Measurements from ENCODE around the gene DLST.
A peak's percentile ranks its signal among the peaks of the same experiment; 100 is the strongest.

Gene DLST

GRCh38 chr14:74843653-74844052 lies 38.1 kb upstream of the DLST start:
- Histone ChIP-seq H4K8ac (ENCODE audit: low read depth, low read length) (no peak overlapping the region), H3K23ac (ENCODE audit: low read length) (no peak overlapping the region), H3K36me3 (ENCODE audit: control insufficient read depth in 1 of 2, insufficient read depth in 2 of 2, low read length in 2 of 2) (peaks cover 0 to 4% of the 10 kb centered on the region in 2 experiments), H3K4me3 (ENCODE audit: low read depth, low read length) (no peak overlapping the region), H3K4me2 (ENCODE audit: low read length) (no peak overlapping the region), H3K14ac (ENCODE audit: low read length) (no peak overlapping the region), H2AFZ (ENCODE audit: insufficient read depth, low read length, poor library complexity) (no peak overlapping the region), H3K27ac (ENCODE audit: low read depth, low read length) (no peak overlapping the region), H3K79me1 (ENCODE audit: low read length) (no peaks in the 10 kb centered on the region), H2AK5ac (ENCODE audit: low read length) (no peak overlapping the region), H2BK120ac (ENCODE audit: insufficient read depth, low read length, poor library complexity) (no peak overlapping the region), H3K27me3 (ENCODE audit: insufficient read depth, low read length) (no peaks in the 10 kb centered on the region), H2BK12ac (ENCODE audit: low read length) (no peak overlapping the region), H3K4ac (ENCODE audit: low read depth, low read length) (no peak overlapping the region), H2BK5ac (ENCODE audit: low read depth, low read length, poor library complexity) (no peak overlapping the region), H3K4me1 (ENCODE audit: control insufficient read depth in 1 of 2, insufficient read depth in 2 of 2, low read length in 2 of 2) (no peaks in the 10 kb centered on the region), H3K18ac (ENCODE audit: low read length) (no peak overlapping the region), H3K9me3 (ENCODE audit: insufficient read depth, low read depth, low read length) (no peaks in the 10 kb centered on the region), H3K9ac (ENCODE audit: low read length) (no peak overlapping the region), H4K12ac (ENCODE audit: low read depth, low read length) (no peak overlapping the region), H3K79me2 (ENCODE audit: control insufficient read depth, insufficient read depth, low read length, poor library complexity) (no peaks in the 10 kb centered on the region), H4K91ac (ENCODE audit: low read depth, low read length) (no peak overlapping the region)
- DNase-seq, result peak in 1 of 2 donors; percentile 32

DNA sequence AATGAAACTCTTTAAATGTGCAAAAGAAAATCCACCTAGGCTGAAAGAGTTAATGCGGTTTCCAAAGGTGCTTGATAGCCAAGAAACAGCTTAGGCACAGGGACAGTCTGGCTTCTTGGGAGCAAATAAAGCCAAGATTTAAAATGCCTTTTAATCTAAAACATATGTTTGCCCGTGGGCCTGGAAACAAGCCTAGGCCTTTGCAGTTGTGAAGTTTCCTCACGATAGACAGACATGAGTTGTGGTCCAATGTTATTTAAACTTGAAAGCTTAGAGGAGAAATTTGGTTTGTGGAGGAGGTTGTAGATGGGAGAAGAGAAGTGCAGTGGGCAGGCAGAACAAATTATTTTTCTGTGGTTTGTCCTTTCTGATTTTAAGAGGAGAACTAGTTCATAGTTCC lies 35.5 kb upstream of the DLST start:
- DNase-seq, result no peak
- Histone ChIP-seq H4K91ac (ENCODE audit: low read depth, low read length) (no peak overlapping the region), H3K18ac (ENCODE audit: low read length) (no peak overlapping the region), H3K36me3 (ENCODE audit: control insufficient read depth in 1 of 2, insufficient read depth in 2 of 2, low read length in 2 of 2) (no peaks in the 10 kb centered on the region), H3K79me1 (ENCODE audit: low read length) (no peaks in the 10 kb centered on the region), H2AFZ (ENCODE audit: insufficient read depth, low read length, poor library complexity) (no peak overlapping the region), H3K4me3 (ENCODE audit: low read depth, low read length) (no peak overlapping the region), H3K9ac (ENCODE audit: low read length) (no peak overlapping the region), H3K9me3 (ENCODE audit: insufficient read depth, low read depth, low read length) (no peaks in the 10 kb centered on the region), H2AK5ac (ENCODE audit: low read length) (no peak overlapping the region), H4K12ac (ENCODE audit: low read depth, low read length) (no peak overlapping the region), H3K79me2 (ENCODE audit: control insufficient read depth, insufficient read depth, low read length, poor library complexity) (no peaks in the 10 kb centered on the region), H4K8ac (ENCODE audit: low read depth, low read length) (no peak overlapping the region), H3K27me3 (ENCODE audit: insufficient read depth, low read length) (no peaks in the 10 kb centered on the region), H2BK120ac (ENCODE audit: insufficient read depth, low read length, poor library complexity) (no peak overlapping the region), H3K4me2 (ENCODE audit: low read length) (no peak overlapping the region), H3K23ac (ENCODE audit: low read length) (no peak overlapping the region), H2BK12ac (ENCODE audit: low read length) (no peak overlapping the region), H3K4ac (ENCODE audit: low read depth, low read length) (no peak overlapping the region), H3K27ac (ENCODE audit: low read depth, low read length) (no peak overlapping the region), H3K14ac (ENCODE audit: low read length) (no peak overlapping the region), H2BK5ac (ENCODE audit: low read depth, low read length, poor library complexity) (no peak overlapping the region), H3K4me1 (ENCODE audit: control insufficient read depth in 1 of 2, insufficient read depth in 2 of 2, low read length in 2 of 2) (peaks cover 0 to 2% of the 10 kb centered on the region in 2 experiments)
- no CpG with 5 or more reads among the region's 3 CpGs for WGBS (ENCODE audit: extremely low coverage, insufficient coverage, insufficient read length)

GRCh38 chr14:74846968-74847665 lies 34.6 kb upstream of the DLST start:
- WGBS (ENCODE audit: extremely low coverage, insufficient coverage, insufficient read length), result no CpG with 5 or more reads among the region's 1 CpG
- peak in 1 of 2 donors; percentile 23 for DNase-seq
- Histone ChIP-seq H3K4me1 (ENCODE audit: control insufficient read depth in 1 of 2, insufficient read depth in 2 of 2, low read length in 2 of 2) (peaks cover 0 to 2% of the 10 kb centered on the region in 2 experiments), H3K18ac (ENCODE audit: low read length) (no peak overlapping the region), H4K8ac (ENCODE audit: low read depth, low read length) (no peak overlapping the region), H3K27ac (ENCODE audit: low read depth, low read length) (no peak overlapping the region), H2BK12ac (ENCODE audit: low read length) (no peak overlapping the region), H3K4ac (ENCODE audit: low read depth, low read length) (no peak overlapping the region), H3K36me3 (ENCODE audit: control insufficient read depth in 1 of 2, insufficient read depth in 2 of 2, low read length in 2 of 2) (no peaks in the 10 kb centered on the region), H3K9ac (ENCODE audit: low read length) (no peak overlapping the region), H2AK5ac (ENCODE audit: low read length) (no peak overlapping the region), H3K14ac (ENCODE audit: low read length) (no peak overlapping the region), H2BK5ac (ENCODE audit: low read depth, low read length, poor library complexity) (no peak overlapping the region), H4K12ac (ENCODE audit: low read depth, low read length) (no peak overlapping the region), H3K23ac (ENCODE audit: low read length) (no peak overlapping the region), H2BK120ac (ENCODE audit: insufficient read depth, low read length, poor library complexity) (no peak overlapping the region), H3K27me3 (ENCODE audit: insufficient read depth, low read length) (no peaks in the 10 kb centered on the region), H2AFZ (ENCODE audit: insufficient read depth, low read length, poor library complexity) (no peak overlapping the region), H3K4me3 (ENCODE audit: low read depth, low read length) (no peak overlapping the region), H3K79me1 (ENCODE audit: low read length) (no peaks in the 10 kb centered on the region), H3K4me2 (ENCODE audit: low read length) (no peak overlapping the region), H3K9me3 (ENCODE audit: insufficient read depth, low read depth, low read length) (no peaks in the 10 kb centered on the region), H4K91ac (ENCODE audit: low read depth, low read length) (no peak overlapping the region), H3K79me2 (ENCODE audit: control insufficient read depth, insufficient read depth, low read length, poor library complexity) (no peaks in the 10 kb centered on the region)

GRCh38 chr14:74848768-74849167 lies 32.9 kb upstream of the DLST start:
- H2AK5ac ChIP-seq (ENCODE audit: low read length), result no peak overlapping the region

More at GRCh38 chr14:74848768-74849167, 32.9 kb upstream of the DLST start:
- Histone ChIP-seq H3K79me1 (ENCODE audit: low read length) (no peaks in the 10 kb centered on the region), H3K14ac (ENCODE audit: low read length) (no peak overlapping the region), H3K23ac (ENCODE audit: low read length) (no peak overlapping the region), H2AFZ (ENCODE audit: insufficient read depth, low read length, poor library complexity) (no peak overlapping the region), H3K4me2 (ENCODE audit: low read length) (no peak overlapping the region), H3K18ac (ENCODE audit: low read length) (no peak overlapping the region), H3K27ac (ENCODE audit: low read depth, low read length) (no peak overlapping the region), H3K4me1 (ENCODE audit: control insufficient read depth in 1 of 2, insufficient read depth in 2 of 2, low read length in 2 of 2) (peaks cover 0 to 4% of the 10 kb centered on the region in 2 experiments), H3K79me2 (ENCODE audit: control insufficient read depth, insufficient read depth, low read length, poor library complexity) (no peaks in the 10 kb centered on the region), H2BK12ac (ENCODE audit: low read length) (no peak overlapping the region), H3K9ac (ENCODE audit: low read length) (no peak overlapping the region), H3K4ac (ENCODE audit: low read depth, low read length) (no peak overlapping the region), H2BK5ac (ENCODE audit: low read depth, low read length, poor library complexity) (no peak overlapping the region), H3K27me3 (ENCODE audit: insufficient read depth, low read length) (no peaks in the 10 kb centered on the region), H2BK120ac (ENCODE audit: insufficient read depth, low read length, poor library complexity) (no peak overlapping the region), H3K9me3 (ENCODE audit: insufficient read depth, low read depth, low read length) (no peaks in the 10 kb centered on the region), H4K91ac (ENCODE audit: low read depth, low read length) (no peak overlapping the region), H4K12ac (ENCODE audit: low read depth, low read length) (no peak overlapping the region), H4K8ac (ENCODE audit: low read depth, low read length) (no peak overlapping the region), H3K4me3 (ENCODE audit: low read depth, low read length) (no peak overlapping the region), H3K36me3 (ENCODE audit: control insufficient read depth in 1 of 2, insufficient read depth in 2 of 2, low read length in 2 of 2) (no peaks in the 10 kb centered on the region)
- WGBS (ENCODE audit: extremely low coverage, insufficient coverage, insufficient read length), result no CpG with 5 or more reads among the region's 2 CpGs
- DNase-seq, result peak; percentile 18 to 58
